IPS DF 19.7 (cell line): ENCODE data around the gene POTEM.
"Not testable (repeated sequence)": the region's sequence is repeated elsewhere in the genome, so short reads cannot be mapped to it uniquely, and the experiment has no call there.

ENCODE experiments used
- DNase-seq: peaks from one replicate; pipeline ENCODE4 v3.0.0-alpha.2; 2013; ENCODE audit warnings: low read depth, low spot score

The POTEM gene

GRCh38 chr14:18967134-18967533 is at the start of gene POTEM:
TSS of gene POTEM (plus strand) at chr14:18967434. CDS start at chr14:18967486, 52 bp downstream.
- not testable (repeated sequence) for DNase-seq

DNA sequence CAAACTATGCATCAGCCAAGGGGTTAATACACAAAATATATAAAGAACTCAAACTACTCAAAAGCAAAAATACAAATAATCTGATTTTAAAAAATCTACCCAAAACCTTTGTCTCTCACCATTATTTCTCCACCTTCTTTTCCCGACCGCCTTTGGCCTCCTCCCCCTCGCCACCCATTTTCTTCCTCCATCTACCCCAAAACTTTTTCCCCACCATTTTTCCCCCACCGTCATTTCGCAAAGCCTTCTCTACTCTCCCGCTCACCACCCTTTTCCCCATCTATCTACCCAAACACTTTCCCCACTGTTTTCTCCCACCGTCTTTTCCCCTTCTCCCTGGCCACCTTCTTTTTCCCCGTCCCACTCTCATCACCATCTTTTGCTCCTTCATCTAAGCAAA is 48.9 kb upstream of the POTEM start:
- DNase-seq: not testable (repeated sequence)

DNA sequence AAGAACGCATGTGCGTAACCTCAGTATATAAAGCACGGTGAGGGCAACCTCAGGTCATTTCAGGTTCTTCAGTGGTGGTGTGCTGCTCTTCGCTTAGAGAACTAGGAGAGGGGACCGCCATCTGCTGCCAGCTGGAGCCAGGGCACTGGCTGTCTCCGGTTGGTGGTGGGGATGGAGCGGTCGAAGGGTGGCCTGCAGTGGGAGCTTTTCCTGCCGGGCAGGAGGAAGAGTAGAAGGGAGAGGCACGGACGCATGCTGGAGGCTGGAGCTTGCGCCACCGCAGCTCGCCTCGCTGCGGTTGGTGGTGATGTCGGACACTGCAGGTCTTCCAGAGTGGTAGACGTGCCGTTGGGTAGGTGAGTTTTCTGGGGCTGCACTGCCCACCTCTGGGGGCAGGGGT is 47.2 kb upstream of the POTEM start:
- not testable (repeated sequence) for DNase-seq

- DNase-seq: not testable (repeated sequence)
These were observed 46.1 kb upstream of the POTEM start for GRCh38 chr14:18921055-18921701.

GRCh38 chr14:18936848-18937247 is 30.4 kb upstream of the POTEM start:
- DNase-seq: not testable (repeated sequence)

DNA sequence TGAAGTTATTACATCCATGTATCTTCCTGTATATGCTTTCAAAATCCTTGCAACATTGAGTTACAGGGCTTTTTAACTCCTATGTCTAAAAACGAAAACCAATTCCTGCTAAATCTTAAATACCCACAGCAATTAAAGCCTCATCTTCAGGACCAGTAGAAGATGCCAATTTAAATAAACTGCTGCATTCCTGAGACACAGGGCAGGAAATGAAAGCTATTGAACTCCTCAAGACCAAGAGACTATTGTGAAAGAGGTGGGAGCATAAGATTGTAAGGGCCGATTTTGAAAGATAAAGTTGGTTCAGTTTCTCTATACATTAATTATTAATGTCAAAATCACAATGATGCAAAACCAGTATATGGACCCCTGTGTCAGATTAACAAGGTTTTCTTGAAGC is 28.5 kb upstream of the POTEM start:
- DNase-seq: not testable (repeated sequence)

- DNase-seq: not testable (repeated sequence)
These were observed 17.3 kb upstream of the POTEM start for GRCh38 chr14:18949939-18950338.

DNA sequence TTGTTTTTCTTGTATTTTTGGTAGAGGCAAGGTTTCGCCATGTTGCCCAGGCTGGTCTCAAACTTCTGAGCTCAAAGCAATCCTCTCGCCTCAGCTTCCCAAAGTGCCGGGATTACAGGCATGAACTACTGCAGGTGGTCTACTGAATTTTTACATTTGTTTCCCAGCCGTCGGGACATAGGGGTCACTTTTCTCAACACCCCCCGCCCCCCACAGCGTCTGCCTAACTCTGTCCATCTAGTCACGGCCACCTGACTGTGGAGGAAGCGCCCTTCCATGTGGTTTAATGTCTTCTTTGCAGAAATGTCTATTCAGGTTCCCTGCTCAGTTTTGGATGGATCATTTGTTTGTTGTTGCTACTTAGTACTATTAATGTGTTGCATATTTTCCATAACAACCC is 14.1 kb upstream of the POTEM start:
- not testable (repeated sequence) for DNase-seq

DNA sequence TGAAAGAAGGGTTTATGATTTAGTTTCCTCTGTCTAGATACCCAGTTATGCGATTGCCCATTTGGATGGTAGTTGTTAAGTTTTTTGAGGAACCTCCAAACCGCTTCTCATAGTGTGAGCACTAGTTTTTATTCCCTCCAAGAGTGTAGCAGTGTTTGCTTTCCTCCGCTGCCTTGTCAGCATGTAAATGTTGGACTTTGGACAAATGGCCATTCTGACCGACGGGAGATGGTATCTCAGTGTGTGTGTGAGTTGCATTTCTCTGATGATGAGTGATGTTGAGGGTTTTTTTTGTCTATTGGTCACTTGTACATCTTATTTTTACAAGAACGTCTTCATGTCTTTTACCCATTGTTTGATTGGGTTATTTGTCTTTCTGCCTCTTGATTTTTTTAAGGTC is 11.4 kb upstream of the POTEM start:
- DNase-seq: not testable (repeated sequence)

DNA sequence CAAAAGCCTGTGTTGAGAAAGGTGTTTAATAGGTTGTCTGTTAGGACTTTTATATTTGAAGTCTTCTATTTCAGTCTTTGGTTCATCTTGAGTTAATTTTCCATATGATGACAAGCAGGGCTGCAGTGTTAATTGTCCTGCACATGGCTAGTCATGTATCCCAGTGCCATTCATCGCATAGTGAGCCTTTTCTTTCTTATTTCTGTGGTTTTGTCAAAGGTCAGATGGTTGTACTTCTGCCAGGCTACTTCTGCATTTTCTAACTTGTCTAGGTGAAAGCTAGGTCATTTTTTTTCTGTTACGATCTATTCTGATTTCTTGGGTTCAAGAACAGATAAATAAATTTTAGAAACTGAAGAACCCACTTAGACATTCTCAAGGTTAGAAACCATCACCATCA is 5.7 kb upstream of the POTEM start:
- DNase-seq: not testable (repeated sequence)

DNA sequence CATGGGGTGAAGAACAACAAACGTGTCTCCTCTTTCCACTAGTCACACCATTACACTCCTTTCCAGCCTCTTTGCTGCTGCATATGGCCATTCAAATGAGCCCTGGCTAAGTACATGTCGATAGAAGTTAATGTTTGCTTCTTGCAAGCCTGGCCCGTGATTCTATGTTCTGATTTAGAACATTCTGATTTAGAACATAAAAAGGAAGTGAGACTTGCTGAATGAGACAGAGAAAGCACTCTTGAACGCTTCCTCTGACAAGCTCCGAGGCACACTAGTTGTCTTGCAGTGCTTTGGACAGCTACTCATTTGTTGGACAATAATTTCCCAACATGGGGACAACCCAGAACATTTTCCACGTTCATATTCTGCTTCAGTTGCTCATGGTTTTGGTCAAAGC is 5.1 kb upstream of the POTEM start:
- not testable (repeated sequence) for DNase-seq

DNA sequence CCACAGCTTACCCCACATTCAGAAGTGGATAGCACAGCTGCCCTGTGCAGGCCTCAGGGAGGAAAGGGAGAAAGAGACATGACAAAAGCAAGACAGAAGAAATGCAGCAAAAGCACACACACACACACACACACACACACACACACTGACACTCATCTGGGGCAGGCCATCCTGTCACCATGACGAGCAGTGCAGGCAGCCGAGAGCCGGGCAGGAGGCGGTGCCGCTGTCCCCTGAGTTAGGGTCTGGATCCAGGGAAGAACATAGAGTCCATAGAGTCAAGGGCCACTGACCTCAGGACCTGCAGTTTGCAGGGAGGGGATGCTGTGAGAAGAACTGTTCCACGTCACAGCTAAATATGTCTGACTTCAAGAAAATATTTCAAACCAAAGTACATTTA is 4.0 kb upstream of the POTEM start:
- not testable (repeated sequence) for DNase-seq

DNA sequence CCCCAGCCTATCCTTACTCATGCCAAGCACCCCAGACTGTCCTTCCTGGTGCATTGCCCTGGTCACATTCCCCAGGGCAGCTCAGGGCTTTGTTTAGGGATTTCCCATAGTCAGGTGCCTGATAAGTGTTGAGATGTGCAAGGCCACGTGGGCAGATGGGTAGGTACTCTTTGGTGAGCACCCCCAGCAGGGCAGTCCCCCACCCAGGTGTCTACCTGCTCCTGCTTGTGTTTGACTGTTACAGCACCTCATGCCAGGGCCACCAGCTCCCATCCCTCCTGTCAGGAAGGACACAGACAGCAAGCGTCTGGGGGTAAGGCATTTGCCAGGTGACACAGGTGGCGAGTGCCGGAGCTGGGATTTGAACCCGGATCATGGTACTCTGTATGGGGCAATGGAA is 2.4 kb upstream of the POTEM start:
- not testable (repeated sequence) for DNase-seq

DNA sequence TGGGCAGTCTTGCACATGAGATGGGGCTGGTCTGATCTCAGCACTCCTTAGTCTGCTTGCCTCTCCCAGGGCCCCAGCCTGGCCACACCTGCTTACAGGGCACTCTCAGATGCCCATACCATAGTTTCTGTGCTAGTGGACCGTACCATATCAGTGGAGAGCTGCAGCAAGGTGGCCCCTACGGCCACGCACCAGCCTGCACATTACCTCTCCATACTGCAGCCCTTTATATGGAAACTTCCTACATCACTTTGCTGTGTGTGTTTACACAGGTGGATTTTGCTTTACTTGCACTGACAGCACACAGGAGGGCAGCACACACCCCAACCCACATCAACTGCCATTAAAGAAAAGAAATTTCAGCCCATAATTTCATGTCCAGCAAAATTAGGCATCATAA is 35.3 kb downstream of the POTEM start:
- not testable (repeated sequence) for DNase-seq

GRCh38 chr14:19006490-19006889 is 39.3 kb downstream of the POTEM start:
- DNase-seq: not testable (repeated sequence)

DNA sequence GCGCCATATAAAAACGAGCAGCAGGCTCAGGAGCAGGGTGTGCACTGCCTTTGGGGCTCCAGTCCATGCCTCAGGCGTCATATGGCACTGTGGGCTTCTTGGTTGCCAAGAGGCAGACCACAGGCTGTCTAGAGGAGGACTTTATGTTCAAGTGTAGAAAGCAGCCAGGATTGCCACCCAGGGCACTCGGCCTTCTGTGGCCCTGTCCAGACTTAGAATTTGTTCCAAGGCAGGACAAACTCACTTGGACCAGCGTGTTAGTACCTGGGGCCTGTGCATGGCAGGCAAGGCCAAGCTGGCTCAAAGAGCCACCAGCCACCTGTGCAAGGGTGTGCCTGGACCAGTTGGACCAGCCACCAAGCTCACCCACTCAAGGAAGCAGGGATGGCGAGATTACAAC is 40.4 kb downstream of the POTEM start:
- DNase-seq: not testable (repeated sequence)

GRCh38 chr14:19011029-19011428 is 43.8 kb downstream of the POTEM start:
- not testable (repeated sequence) for DNase-seq

GRCh38 chr14:19011703-19012102 is 44.5 kb downstream of the POTEM start:
- DNase-seq: not testable (repeated sequence)

- DNase-seq: not testable (repeated sequence)
These were observed 48.0 kb downstream of the POTEM start for GRCh38 chr14:19015185-19015584.

DNA sequence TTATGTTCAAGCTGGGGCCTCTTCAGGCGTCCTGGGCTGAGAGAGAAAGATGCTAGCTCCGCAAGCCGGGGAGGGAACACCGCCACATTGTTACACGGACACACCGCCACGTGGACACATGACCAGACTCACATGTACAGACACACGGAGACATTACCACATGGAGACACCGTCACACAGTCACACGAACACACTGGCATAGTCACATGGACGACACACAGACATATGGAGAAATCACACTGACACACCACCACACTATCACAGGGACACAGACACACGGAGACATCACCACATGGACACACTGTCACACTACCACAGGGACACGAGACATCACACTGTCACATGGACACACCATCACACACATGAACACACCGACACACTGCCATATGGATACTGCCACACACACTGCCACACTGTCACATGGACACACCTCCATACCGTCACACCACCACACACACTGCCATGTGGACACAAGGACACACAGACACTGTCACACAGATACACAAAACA is 57.9 kb downstream of the POTEM start:
- not testable (repeated sequence) for DNase-seq

- DNase-seq: not testable (repeated sequence)
These were observed 59.6 kb downstream of the POTEM start for GRCh38 chr14:19026649-19027351.

- not testable (repeated sequence) for DNase-seq
These were observed 60.7 kb downstream of the POTEM start for GRCh38 chr14:19027895-19028294.
